HG03064 (cell line): ENCODE measurements around the gene FAM236D.
"Not testable (repeated sequence)": the region's sequence is repeated elsewhere in the genome, so short reads cannot be mapped to it uniquely, and the experiment has no call there.

Source experiments
- ATAC-seq: cut with Tn5 transposase; IDR thresholded peaks from one replicate; pipeline ENCODE4 v1.9.1; 2021; ENCODE audit warnings: low read depth; ENCODE audit not compliant: unreplicated experiment

The FAM236D gene

GRCh38 chrX:72808110-72808509, at the start of gene FAM236D:
Gene FAM236D (minus strand): TSS chrX:72808210. CDS start chrX:72808110, 100 bp downstream.
- not testable (repeated sequence) for ATAC-seq

GRCh38 chrX:72837532-72837931, 29.5 kb upstream of the FAM236D start:
- not testable (repeated sequence) for ATAC-seq

GRCh38 chrX:72830701-72831100, 22.7 kb upstream of the FAM236D start:
- ATAC-seq: not testable (repeated sequence)

GRCh38 chrX:72790390-72790789, 17.6 kb downstream of the FAM236D start:
- not testable (repeated sequence) for ATAC-seq

- not testable (repeated sequence) for ATAC-seq
Measured at GRCh38 chrX:72788142-72788541, 19.9 kb downstream of the FAM236D start.

GRCh38 chrX:72783964-72784363, 24.0 kb downstream of the FAM236D start:
- not testable (repeated sequence) for ATAC-seq

GRCh38 chrX:72783365-72783936, 24.6 kb downstream of the FAM236D start:
- not testable (repeated sequence) for ATAC-seq

- ATAC-seq: not testable (repeated sequence)
Measured at GRCh38 chrX:72782560-72782959, 25.4 kb downstream of the FAM236D start, which contains the start of gene FAM236B. Gene FAM236B (minus strand): TSS chrX:72782660. CDS start chrX:72782560, 100 bp downstream.

- not testable (repeated sequence) for ATAC-seq
Measured at GRCh38 chrX:72778146-72778545, 29.9 kb downstream of the FAM236D start.

- ATAC-seq: peak; percentile 80
Measured at GRCh38 chrX:72777467-72777790, 30.6 kb downstream of the FAM236D start.

- ATAC-seq: peak; percentile 63
Measured at GRCh38 chrX:72776653-72777466, 31.1 kb downstream of the FAM236D start, which contains the start of gene DMRTC1B. Gene DMRTC1B (plus strand): TSS chrX:72776890. CDS start chrX:72845136, 68,246 bp downstream.

GRCh38 chrX:72760454-72760853, 47.6 kb downstream of the FAM236D start:
- ATAC-seq: not testable (repeated sequence)
